ENCODE measurements around the gene CD300LG. TPM values are rescaled to one million over a fixed set of nuclear protein-coding genes. Genes with fewer than 3 reads are reported as not detected.

The CD300LG gene
- polyA plus RNA-seq, 3 donors = not detected

GRCh38 chr17:43897831-43898230 lies 50.9 kb downstream of the CD300LG start:
- WGBS (ENCODE audit: insufficient coverage) = 92% methylated on average over 2 of the region's 3 CpGs
- Histone ChIP-seq H3K4me2 (replicated peaks; ENCODE audit: extremely low read depth, low read length, poor library complexity, severe bottlenecking) (no peak overlapping the region), H3K79me2 (ENCODE audit: insufficient read depth, low read length) (no peaks in the 10 kb centered on the region), H2AFZ (ENCODE audit: insufficient read depth, low read depth, low read length, poor library complexity, severe bottlenecking) (no peak overlapping the region), H3K9ac (ENCODE audit: insufficient read depth, low read length, poor library complexity, severe bottlenecking) (no peak overlapping the region), H3K4me1 (ENCODE audit: control insufficient read depth in 1 of 2, insufficient read depth in 2 of 2, low read length in 2 of 2) (peaks cover 12 to 15% of the 10 kb centered on the region in 2 donors), H3K36me3 (replicated peaks in 1 of 2; ENCODE audit: control insufficient read depth in 1 of 2, insufficient read depth in 2 of 2, low read length in 2 of 2) (no peaks in the 10 kb centered on the region), H3K27me3 (ENCODE audit: control insufficient read depth in 2 of 2, insufficient read depth in 2 of 2, low read length in 2 of 2) (peaks cover 0 to 5% of the 10 kb centered on the region in 2 donors), H3K27ac (ENCODE audit: low read depth in 1 of 2, low read length in 2 of 2) (no peak overlapping the region), H3K4me3 (replicated peaks in 1 of 3; ENCODE audit: low read depth in 2 of 3, low read length in 3 of 3) (no peak overlapping the region), H4K20me1 (ENCODE audit: insufficient read depth, low read length) (no peaks in the 10 kb centered on the region), H3K9me3 (replicated peaks in 1 of 2; ENCODE audit: control insufficient read depth in 1 of 2, insufficient read depth in 1 of 2, low read length in 2 of 2) (no peaks in the 10 kb centered on the region)
- H3K27ac Mint-ChIP-seq = no peak overlapping the region
- intact Hi-C loops (cut with micrococcal nuclease) = no loop called here
- H3K4me3 Mint-ChIP-seq = no peak overlapping the region
- no peak for TF ChIP-seq CTCF (IDR thresholded peaks at IDR 0.05)
- peaks cover 12% of the 10 kb centered on the region for H3K4me1 Mint-ChIP-seq
- peaks cover 8 to 20% (median 17%) of the 10 kb centered on the region in 3 donors for H3K27me3 Mint-ChIP-seq (ENCODE audit: low read depth in 3 of 3)
- DNase-seq = no peak
- H3K36me3 Mint-ChIP-seq = no peaks in the 10 kb centered on the region
- no peaks in the 10 kb centered on the region for H3K9me3 Mint-ChIP-seq

GRCh38 chr17:43898446-43898845 lies 51.5 kb downstream of the CD300LG start:
- Histone ChIP-seq H3K27ac (ENCODE audit: low read depth in 1 of 2, low read length in 2 of 2) (no peak overlapping the region), H3K79me2 (ENCODE audit: insufficient read depth, low read length) (no peaks in the 10 kb centered on the region), H3K9ac (ENCODE audit: insufficient read depth, low read length, poor library complexity, severe bottlenecking) (no peak overlapping the region), H4K20me1 (ENCODE audit: insufficient read depth, low read length) (no peaks in the 10 kb centered on the region), H3K36me3 (replicated peaks in 1 of 2; ENCODE audit: control insufficient read depth in 1 of 2, insufficient read depth in 2 of 2, low read length in 2 of 2) (no peaks in the 10 kb centered on the region), H3K9me3 (replicated peaks in 1 of 2; ENCODE audit: control insufficient read depth in 1 of 2, insufficient read depth in 1 of 2, low read length in 2 of 2) (no peaks in the 10 kb centered on the region), H3K4me2 (replicated peaks; ENCODE audit: extremely low read depth, low read length, poor library complexity, severe bottlenecking) (no peak overlapping the region), H3K27me3 (ENCODE audit: control insufficient read depth in 2 of 2, insufficient read depth in 2 of 2, low read length in 2 of 2) (peaks cover 0 to 5% of the 10 kb centered on the region in 2 donors), H3K4me1 (ENCODE audit: control insufficient read depth in 1 of 2, insufficient read depth in 2 of 2, low read length in 2 of 2) (peaks cover 12 to 15% of the 10 kb centered on the region in 2 donors), H2AFZ (ENCODE audit: insufficient read depth, low read depth, low read length, poor library complexity, severe bottlenecking) (no peak overlapping the region), H3K4me3 (replicated peaks in 1 of 3; ENCODE audit: low read depth in 2 of 3, low read length in 3 of 3) (no peak overlapping the region)
- no peaks in the 10 kb centered on the region for H3K9me3 Mint-ChIP-seq
- no peaks in the 10 kb centered on the region for H3K36me3 Mint-ChIP-seq
- peaks cover 8 to 22% (median 21%) of the 10 kb centered on the region in 3 donors for H3K27me3 Mint-ChIP-seq (ENCODE audit: low read depth in 3 of 3)
- H3K4me3 Mint-ChIP-seq = no peak overlapping the region
- 40% methylated on average over 1 of the region's 1 CpG for WGBS (ENCODE audit: insufficient coverage)
- DNase-seq = no peak
- intact Hi-C loops (cut with micrococcal nuclease) = no loop called here
- TF ChIP-seq CTCF (IDR thresholded peaks at IDR 0.05) = no peak
- H3K27ac Mint-ChIP-seq = no peak overlapping the region
- peaks cover 12% of the 10 kb centered on the region for H3K4me1 Mint-ChIP-seq
